ENCODE measurements around the gene MEF2B. TPM values are rescaled to one million over a fixed set of nuclear protein-coding genes. Genes with fewer than 3 reads are reported as not detected.

Gene MEF2B
- total RNA-seq, 2 experiments from 2014 or later, result 3.9 to 4.3 TPM

- intact Hi-C loops (cut with micrococcal nuclease), result loop anchor here (5.0 kb wide), 1 partner anchor 56 kb away; no protein-coding TSS in a partner anchor
- Mint-ChIP-seq H3K9me3 (no peaks in the 10 kb centered on the region), H3K27me3 (no peaks in the 10 kb centered on the region), H3K27ac (no peak overlapping the region), H3K4me1 (ENCODE audit: low read depth) (peaks cover 13% of the 10 kb centered on the region), H3K36me3 (no peaks in the 10 kb centered on the region), H3K4me3 (no peak overlapping the region)
- no peak for DNase-seq
- POLR2A ChIA-PET, result no interaction called here
- CTCF ChIA-PET, result no interaction called here
These were observed 1.0 kb upstream of the MEF2B start for GRCh38 chr19:19170873-19171672.

- no peak for DNase-seq
- H3K27ac Mint-ChIP-seq, result no peak overlapping the region
- peaks cover 13% of the 10 kb centered on the region for H3K4me1 Mint-ChIP-seq (ENCODE audit: low read depth)
- no peak overlapping the region for H3K4me3 Mint-ChIP-seq
- intact Hi-C loops (cut with micrococcal nuclease), result loop anchor here (5.0 kb wide), 1 partner anchor 58 kb away; no protein-coding TSS in a partner anchor
- no peaks in the 10 kb centered on the region for H3K27me3 Mint-ChIP-seq
- CTCF ChIA-PET, result interaction anchor here (1.2 kb wide), 1 partner anchor 23 kb away, joined by 5 read pairs; no protein-coding TSS in a partner anchor
- no peaks in the 10 kb centered on the region for H3K36me3 Mint-ChIP-seq
- H3K9me3 Mint-ChIP-seq, result no peaks in the 10 kb centered on the region
- POLR2A ChIA-PET, result no interaction called here
These were observed 619 bp downstream of the MEF2B start for GRCh38 chr19:19169236-19170052.

DNA sequence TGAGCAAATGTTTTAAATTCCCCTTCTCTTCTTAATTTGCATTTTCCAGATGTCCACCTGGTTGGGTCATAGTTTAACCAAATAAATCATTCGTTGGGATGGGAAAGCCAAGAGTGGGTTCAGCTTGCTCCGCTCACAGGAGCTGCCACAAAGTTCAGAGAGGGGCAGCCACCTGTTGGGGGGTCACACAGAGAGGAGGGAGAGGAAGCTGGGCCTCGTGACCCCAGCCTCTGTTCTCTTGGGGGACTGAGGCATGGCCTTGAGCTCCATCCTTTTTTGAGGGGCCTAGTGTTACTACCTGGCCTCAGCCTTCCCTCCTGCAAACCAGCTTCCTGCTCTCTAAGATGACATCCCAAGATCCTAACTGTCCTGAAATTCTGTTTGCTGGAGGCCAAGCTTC is 2.5 kb downstream of the MEF2B start:
- ChIA-PET CTCF (interaction anchor here (0.5 to 1.7 kb wide), 2 partner anchors 18 to 364 kb away, joined by 4 read pairs; no protein-coding TSS in a partner anchor), POLR2A (no interaction called here)
- peaks cover 13% of the 10 kb centered on the region for H3K4me1 Mint-ChIP-seq (ENCODE audit: low read depth)
- H3K36me3 Mint-ChIP-seq, result no peaks in the 10 kb centered on the region
- no peaks in the 10 kb centered on the region for H3K9me3 Mint-ChIP-seq
- intact Hi-C loops (cut with micrococcal nuclease), result no loop called here
- no peak for DNase-seq
- no peak overlapping the region for H3K27ac Mint-ChIP-seq
- no peaks in the 10 kb centered on the region for H3K27me3 Mint-ChIP-seq
- no peak overlapping the region for H3K4me3 Mint-ChIP-seq

- H3K36me3 Mint-ChIP-seq, result no peaks in the 10 kb centered on the region
- intact Hi-C loops (cut with micrococcal nuclease), result no loop called here
- H3K27ac Mint-ChIP-seq, result no peak overlapping the region
- CTCF ChIA-PET, result no interaction called here
- H3K9me3 Mint-ChIP-seq, result no peaks in the 10 kb centered on the region
- no peaks in the 10 kb centered on the region for H3K27me3 Mint-ChIP-seq
- POLR2A ChIA-PET, result no interaction called here
- H3K4me3 Mint-ChIP-seq, result no peak overlapping the region
- DNase-seq, result no peak
- peaks cover 8% of the 10 kb centered on the region for H3K4me1 Mint-ChIP-seq (ENCODE audit: low read depth)
These were observed 4.7 kb downstream of the MEF2B start for GRCh38 chr19:19165396-19165795.

- no peak for DNase-seq
- Mint-ChIP-seq H3K36me3 (no peaks in the 10 kb centered on the region), H3K4me3 (no peak overlapping the region), H3K9me3 (no peaks in the 10 kb centered on the region), H3K27me3 (no peaks in the 10 kb centered on the region), H3K27ac (no peak overlapping the region), H3K4me1 (ENCODE audit: low read depth) (no peaks in the 10 kb centered on the region)
- intact Hi-C loops (cut with micrococcal nuclease), result no loop called here
- ChIA-PET CTCF (interaction anchor here (2.1 kb wide), 1 partner anchor 12 kb away, joined by 8 read pairs; no protein-coding TSS in a partner anchor), POLR2A (no interaction called here)
These were observed 7.6 kb downstream of the MEF2B start for GRCh38 chr19:19162495-19162894.

- H3K9me3 Mint-ChIP-seq, result no peaks in the 10 kb centered on the region
- H3K27ac Mint-ChIP-seq, result no peak overlapping the region
- peaks cover 6% of the 10 kb centered on the region for H3K36me3 Mint-ChIP-seq
- intact Hi-C loops (cut with micrococcal nuclease), result no loop called here
- CTCF ChIA-PET, result interaction anchor here (1.0 to 2.1 kb wide), 2 partner anchors 14 to 15 kb away, joined by 3 to 8 read pairs; no protein-coding TSS in a partner anchor
- H3K27me3 Mint-ChIP-seq, result no peaks in the 10 kb centered on the region
- H3K4me3 Mint-ChIP-seq, result no peak overlapping the region
- POLR2A ChIA-PET, result no interaction called here
- H3K4me1 Mint-ChIP-seq (ENCODE audit: low read depth), result no peaks in the 10 kb centered on the region
- DNase-seq, result no peak
These were observed 9.5 kb downstream of the MEF2B start for GRCh38 chr19:19160461-19161035.

GRCh38 chr19:19159534-19159933 is 10.5 kb downstream of the MEF2B start:
- ChIA-PET CTCF (interaction anchor here (1.8 kb wide), 1 partner anchor 14 kb away, joined by 4 read pairs; no protein-coding TSS in a partner anchor), POLR2A (no interaction called here)
- peaks cover 7% of the 10 kb centered on the region for H3K36me3 Mint-ChIP-seq
- H3K4me1 Mint-ChIP-seq (ENCODE audit: low read depth), result no peaks in the 10 kb centered on the region
- no peak for DNase-seq
- H3K27me3 Mint-ChIP-seq, result no peaks in the 10 kb centered on the region
- H3K4me3 Mint-ChIP-seq, result no peak overlapping the region
- H3K9me3 Mint-ChIP-seq, result no peaks in the 10 kb centered on the region
- intact Hi-C loops (cut with micrococcal nuclease), result no loop called here
- H3K27ac Mint-ChIP-seq, result no peak overlapping the region

DNA sequence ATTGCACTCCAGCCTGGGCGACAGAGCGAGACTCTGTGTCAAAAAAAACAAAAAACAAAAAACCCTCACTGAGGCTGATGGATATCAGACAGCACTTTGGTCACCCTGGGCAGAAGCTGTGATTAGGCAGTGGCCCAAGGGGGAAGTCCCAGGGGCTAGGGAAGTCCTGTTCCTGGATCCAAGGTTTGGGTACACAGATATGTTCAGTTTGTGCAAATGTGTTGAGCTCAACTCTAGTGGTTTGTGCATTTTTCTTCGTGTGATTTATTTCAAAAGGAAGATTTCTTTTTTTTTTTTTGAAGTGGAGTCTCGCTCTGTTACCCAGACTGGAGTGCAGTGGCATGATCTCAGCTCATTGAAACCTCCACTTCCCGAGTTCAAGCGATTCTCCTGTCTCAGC is 12.3 kb downstream of the MEF2B start:
- ChIA-PET POLR2A (interaction anchor here (0.6 kb wide), 1 partner anchor 322 kb away, joined by 3 read pairs; no protein-coding TSS in a partner anchor), CTCF (interaction anchor here (0.6 to 3.9 kb wide), 3 partner anchors 11 to 265 kb away, joined by 4 to 17 read pairs (median 15); no protein-coding TSS in a partner anchor)
- no peaks in the 10 kb centered on the region for H3K27me3 Mint-ChIP-seq
- H3K9me3 Mint-ChIP-seq, result no peaks in the 10 kb centered on the region
- H3K4me1 Mint-ChIP-seq (ENCODE audit: low read depth), result no peaks in the 10 kb centered on the region
- H3K27ac Mint-ChIP-seq, result no peak overlapping the region
- H3K4me3 Mint-ChIP-seq, result no peak overlapping the region
- DNase-seq, result no peak
- intact Hi-C loops (cut with micrococcal nuclease), result no loop called here
- H3K36me3 Mint-ChIP-seq, result peaks cover 8% of the 10 kb centered on the region

- H3K4me1 Mint-ChIP-seq (ENCODE audit: low read depth), result no peaks in the 10 kb centered on the region
- DNase-seq, result no peak
- POLR2A ChIA-PET, result no interaction called here
- H3K36me3 Mint-ChIP-seq, result peaks cover 8% of the 10 kb centered on the region
- no peaks in the 10 kb centered on the region for H3K9me3 Mint-ChIP-seq
- intact Hi-C loops (cut with micrococcal nuclease), result no loop called here
- CTCF ChIA-PET, result interaction anchor here (0.7 to 3.9 kb wide), 3 partner anchors 9 to 40 kb away, joined by 3 to 17 read pairs (median 15); no protein-coding TSS in a partner anchor
- no peak overlapping the region for H3K27ac Mint-ChIP-seq
- H3K4me3 Mint-ChIP-seq, result no peak overlapping the region
- H3K27me3 Mint-ChIP-seq, result no peaks in the 10 kb centered on the region
These were observed 14.4 kb downstream of the MEF2B start for GRCh38 chr19:19155495-19156219.

GRCh38 chr19:19154768-19155494 is 15.1 kb downstream of the MEF2B start:
- ChIA-PET POLR2A (no interaction called here), CTCF (interaction anchor here (0.7 to 3.9 kb wide), 4 partner anchors 8 to 39 kb away, joined by 3 to 17 read pairs (median 10); no protein-coding TSS in a partner anchor)
- Mint-ChIP-seq H3K27me3 (no peaks in the 10 kb centered on the region), H3K4me1 (ENCODE audit: low read depth) (no peaks in the 10 kb centered on the region), H3K27ac (no peak overlapping the region), H3K9me3 (no peaks in the 10 kb centered on the region), H3K36me3 (peaks cover 8% of the 10 kb centered on the region), H3K4me3 (no peak overlapping the region)
- intact Hi-C loops (cut with micrococcal nuclease), result no loop called here
- DNase-seq, result no peak
